ENCODE measurements around the gene PLEKHA6. TPM values are rescaled to one million over a fixed set of nuclear protein-coding genes. Genes with fewer than 3 reads are reported as not detected.

The PLEKHA6 gene
- total and polyA plus RNA-seq, 7 experiments from 2014 or later = 0.05 to 1.9 (median 0.46) TPM; not detected in 1

- Mint-ChIP-seq H3K27ac (no peak overlapping the region), H3K4me3 (no peak overlapping the region), H3K36me3 (no peaks in the 10 kb centered on the region), H3K9me3 (peaks cover 0 to 3% (median 0%) of the 10 kb centered on the region in 11 donors), H3K27me3 (peaks cover 0 to 4% (median 0%) of the 10 kb centered on the region in 5 donors), H3K4me1 (peaks cover 0 to 4% (median 0%) of the 10 kb centered on the region in 7 donors)
- ChIA-PET CTCF (interaction anchor here (0.6 kb wide), 1 partner anchor 101 kb away, joined by 4 read pairs; no protein-coding TSS in a partner anchor), POLR2A (no interaction called here)
- ATAC-seq (no peak), DNase-seq (no peak)
- intact Hi-C loops (cut with micrococcal nuclease) = no loop called here
- no peak overlapping the region for H3K4me3 ChIP-seq (ENCODE audit: low read length)
- H3K4me1 ChIP-seq (ENCODE audit: control insufficient read depth in 2 of 2, insufficient read depth in 2 of 2, low read length in 2 of 2) = no peaks in the 10 kb centered on the region
- no peak overlapping the region for H3K27ac ChIP-seq (ENCODE audit: low read depth, low read length)
- no peaks in the 10 kb centered on the region for H3K36me3 ChIP-seq (ENCODE audit: control insufficient read depth in 2 of 3, insufficient read depth in 3 of 3, low read length in 3 of 3)
- no peaks in the 10 kb centered on the region for H3K9me3 ChIP-seq (ENCODE audit: control insufficient read depth in 2 of 3, low read length in 3 of 3)
- no peaks in the 10 kb centered on the region for H3K27me3 ChIP-seq (ENCODE audit: control insufficient read depth in 2 of 2, insufficient read depth in 2 of 2, low read length in 2 of 2)
Measured at GRCh38 chr1:204232526-204232925, 127.2 kb downstream of the PLEKHA6 start.

- H3K9me3 Mint-ChIP-seq = peaks cover 0 to 2% (median 0%) of the 10 kb centered on the region in 11 donors
- DNase-seq = no peak
- Histone ChIP-seq H3K36me3 (ENCODE audit: control insufficient read depth in 2 of 3, insufficient read depth in 3 of 3, low read length in 3 of 3) (no peaks in the 10 kb centered on the region), H3K4me1 (ENCODE audit: control insufficient read depth in 2 of 2, insufficient read depth in 2 of 2, low read length in 2 of 2) (no peaks in the 10 kb centered on the region), H3K4me3 (ENCODE audit: low read length) (no peak overlapping the region), H3K9me3 (ENCODE audit: control insufficient read depth in 2 of 3, low read length in 3 of 3) (no peaks in the 10 kb centered on the region), H3K27ac (ENCODE audit: low read depth, low read length) (no peak overlapping the region), H3K27me3 (ENCODE audit: control insufficient read depth in 2 of 2, insufficient read depth in 2 of 2, low read length in 2 of 2) (no peaks in the 10 kb centered on the region)
- H3K27me3 Mint-ChIP-seq = peaks cover 0 to under 1% (median 0%) of the 10 kb centered on the region in 5 donors
- H3K4me1 Mint-ChIP-seq = peaks cover 0 to 4% (median 0%) of the 10 kb centered on the region in 7 donors
- H3K36me3 Mint-ChIP-seq = no peaks in the 10 kb centered on the region
- ChIA-PET POLR2A (no interaction called here), CTCF (interaction anchor here (0.6 kb wide), 1 partner anchor 45 kb away, joined by 3 read pairs; no protein-coding TSS in a partner anchor)
- no peak for ATAC-seq
- H3K4me3 Mint-ChIP-seq = no peak overlapping the region
- intact Hi-C loops (cut with micrococcal nuclease) = no loop called here
- H3K27ac Mint-ChIP-seq = no peak overlapping the region
Measured at GRCh38 chr1:204230211-204230610, 129.5 kb downstream of the PLEKHA6 start.

DNA sequence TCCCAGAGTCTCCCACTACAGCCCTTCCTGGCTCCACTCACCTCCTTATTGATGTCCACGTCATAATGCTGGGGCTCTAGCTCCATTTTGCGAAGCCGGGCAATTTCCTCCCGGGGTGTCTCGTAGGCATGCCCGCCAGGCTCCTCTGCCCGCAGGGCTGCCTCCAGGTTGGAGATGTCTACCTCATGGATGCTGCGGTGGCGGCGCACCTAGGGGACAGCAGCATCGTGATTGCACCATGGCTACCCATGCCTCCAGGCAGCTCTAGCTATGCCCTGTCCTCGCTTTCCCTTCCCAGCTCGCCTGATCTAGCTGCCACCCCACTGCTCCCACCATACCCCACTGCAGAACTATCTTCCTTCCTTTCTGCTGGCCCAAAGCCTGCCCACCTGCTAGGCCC lies 130.8 kb downstream of the PLEKHA6 start:
- H3K36me3 Mint-ChIP-seq = no peaks in the 10 kb centered on the region
- H3K27ac Mint-ChIP-seq = no peak overlapping the region
- intact Hi-C loops (cut with micrococcal nuclease) = no loop called here
- no peaks in the 10 kb centered on the region for H3K9me3 ChIP-seq (ENCODE audit: control insufficient read depth in 2 of 3, low read length in 3 of 3)
- no peak overlapping the region for H3K27ac ChIP-seq (ENCODE audit: low read depth, low read length)
- ChIA-PET CTCF (interaction anchor here (0.6 kb wide), 2 partner anchors 100 to 370 kb away, joined by 3 to 4 read pairs; no protein-coding TSS in a partner anchor), POLR2A (no interaction called here)
- no peaks in the 10 kb centered on the region for H3K27me3 ChIP-seq (ENCODE audit: control insufficient read depth in 2 of 2, insufficient read depth in 2 of 2, low read length in 2 of 2)
- no peaks in the 10 kb centered on the region for H3K36me3 ChIP-seq (ENCODE audit: control insufficient read depth in 2 of 3, insufficient read depth in 3 of 3, low read length in 3 of 3)
- DNase-seq = no peak
- H3K27me3 Mint-ChIP-seq = no peaks in the 10 kb centered on the region
- peaks cover 0 to 4% (median 0%) of the 10 kb centered on the region in 7 donors for H3K4me1 Mint-ChIP-seq
- H3K4me1 ChIP-seq (ENCODE audit: control insufficient read depth in 2 of 2, insufficient read depth in 2 of 2, low read length in 2 of 2) = no peaks in the 10 kb centered on the region
- no peak overlapping the region for H3K4me3 Mint-ChIP-seq
- no peak overlapping the region for H3K4me3 ChIP-seq (ENCODE audit: low read length)
- no peak for ATAC-seq
- H3K9me3 Mint-ChIP-seq = peaks cover 0 to 2% (median 0%) of the 10 kb centered on the region in 11 donors

DNA sequence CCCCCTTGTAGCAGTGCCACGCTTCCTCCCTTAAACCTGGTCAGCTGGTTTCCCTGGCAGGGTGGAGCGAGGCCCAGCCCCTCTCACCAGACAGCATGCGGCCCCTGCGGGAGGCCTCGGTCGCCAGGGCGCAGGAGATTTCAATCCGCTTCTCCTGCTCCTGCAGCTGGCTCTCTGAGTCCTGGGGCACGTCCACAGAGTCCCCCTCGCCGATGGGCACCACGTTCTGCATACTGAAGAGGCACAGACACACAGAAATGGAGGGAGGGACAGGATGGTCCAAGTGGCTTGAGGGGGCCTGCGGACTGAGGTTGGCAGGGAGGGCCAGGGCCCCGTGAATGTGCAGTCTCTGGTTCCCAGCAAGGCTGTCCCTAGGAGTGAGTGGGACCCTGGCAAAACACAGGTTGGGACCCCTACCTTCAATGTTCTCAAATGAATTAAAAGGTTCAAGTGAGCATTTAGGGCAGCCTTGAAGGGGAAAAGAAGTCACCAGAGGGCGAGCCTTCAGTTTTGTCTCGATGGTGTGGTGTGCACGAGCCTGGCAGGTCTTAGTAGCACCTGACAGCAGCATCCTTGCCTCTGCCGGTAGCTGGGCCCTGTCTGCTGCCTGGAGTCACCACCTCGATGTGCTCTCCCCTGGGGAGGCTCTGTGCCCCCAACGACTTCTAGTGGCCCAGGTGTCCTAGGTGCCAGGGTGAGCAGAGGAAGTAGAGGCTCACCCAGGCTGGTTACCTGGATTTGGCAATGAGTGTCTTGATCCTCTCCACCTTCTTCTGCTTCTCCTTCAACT lies 131.5 kb downstream of the PLEKHA6 start:
- H3K4me3 ChIP-seq (ENCODE audit: low read length) = no peak overlapping the region
- Mint-ChIP-seq H3K4me1 (peaks cover 0 to 4% (median 0%) of the 10 kb centered on the region in 7 donors), H3K9me3 (peaks cover 0 to 2% (median 0%) of the 10 kb centered on the region in 11 donors), H3K27ac (no peak overlapping the region), H3K4me3 (no peak overlapping the region), H3K36me3 (no peaks in the 10 kb centered on the region), H3K27me3 (no peaks in the 10 kb centered on the region)
- intact Hi-C loops (cut with micrococcal nuclease) = no loop called here
- ATAC-seq (no peak), DNase-seq (no peak)
- no peaks in the 10 kb centered on the region for H3K27me3 ChIP-seq (ENCODE audit: control insufficient read depth in 2 of 2, insufficient read depth in 2 of 2, low read length in 2 of 2)
- no peak overlapping the region for H3K27ac ChIP-seq (ENCODE audit: low read depth, low read length)
- H3K9me3 ChIP-seq (ENCODE audit: control insufficient read depth in 2 of 3, low read length in 3 of 3) = no peaks in the 10 kb centered on the region
- no peaks in the 10 kb centered on the region for H3K4me1 ChIP-seq (ENCODE audit: control insufficient read depth in 2 of 2, insufficient read depth in 2 of 2, low read length in 2 of 2)
- no peaks in the 10 kb centered on the region for H3K36me3 ChIP-seq (ENCODE audit: control insufficient read depth in 2 of 3, insufficient read depth in 3 of 3, low read length in 3 of 3)
- ChIA-PET POLR2A (no interaction called here), CTCF (interaction anchor here (0.6 to 1.3 kb wide), 3 partner anchors 21 to 370 kb away, joined by 3 to 4 read pairs (median 3); no protein-coding TSS in a partner anchor)

DNA sequence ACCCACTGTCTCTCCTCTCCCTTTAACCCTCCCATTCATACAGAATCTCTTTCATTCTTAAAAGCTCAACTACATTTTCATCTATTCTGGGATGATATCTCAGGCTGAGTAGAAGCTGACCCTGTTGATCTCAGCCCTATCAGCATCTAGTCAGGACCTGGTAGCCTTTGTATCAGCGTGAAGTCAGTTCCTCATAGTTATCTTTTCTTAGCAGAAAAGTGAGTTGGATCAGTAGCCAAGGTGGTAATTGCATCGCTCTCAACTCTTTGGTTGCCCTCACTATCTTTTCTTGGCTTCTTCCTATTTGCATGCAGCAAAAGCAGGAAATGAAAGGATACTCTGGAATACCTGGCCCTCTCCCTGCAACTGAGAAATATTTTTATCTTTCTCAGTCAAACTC lies 132.4 kb downstream of the PLEKHA6 start:
- H3K27ac ChIP-seq (ENCODE audit: low read depth, low read length) = no peak overlapping the region
- CTCF ChIA-PET = interaction anchor here (1.3 kb wide), 1 partner anchor 20 kb away, joined by 3 read pairs; no protein-coding TSS in a partner anchor
- H3K27ac Mint-ChIP-seq = no peak overlapping the region

GRCh38 chr1:204225841-204226735 lies 133.6 kb downstream of the PLEKHA6 start:
- DNase-seq = no peak
- H3K4me3 ChIP-seq (ENCODE audit: low read length) = no peak overlapping the region
- no peak overlapping the region for H3K27ac Mint-ChIP-seq
- intact Hi-C loops (cut with micrococcal nuclease) = no loop called here
- ChIA-PET CTCF (no interaction called here), POLR2A (no interaction called here)
- no peak overlapping the region for H3K27ac ChIP-seq (ENCODE audit: low read depth, low read length)
- no peaks in the 10 kb centered on the region for H3K9me3 ChIP-seq (ENCODE audit: control insufficient read depth in 2 of 3, low read length in 3 of 3)
- H3K9me3 Mint-ChIP-seq = no peaks in the 10 kb centered on the region
- H3K36me3 ChIP-seq (ENCODE audit: control insufficient read depth in 2 of 3, insufficient read depth in 3 of 3, low read length in 3 of 3) = no peaks in the 10 kb centered on the region
- no peaks in the 10 kb centered on the region for H3K36me3 Mint-ChIP-seq
- no peaks in the 10 kb centered on the region for H3K27me3 ChIP-seq (ENCODE audit: control insufficient read depth in 2 of 2, insufficient read depth in 2 of 2, low read length in 2 of 2)
- no peak overlapping the region for H3K4me3 Mint-ChIP-seq
- no peak for ATAC-seq
- H3K27me3 Mint-ChIP-seq = peaks cover 0 to 4% (median 0%) of the 10 kb centered on the region in 5 donors
- peaks cover 0 to 2% (median 0%) of the 10 kb centered on the region in 7 donors for H3K4me1 Mint-ChIP-seq
- no peaks in the 10 kb centered on the region for H3K4me1 ChIP-seq (ENCODE audit: control insufficient read depth in 2 of 2, insufficient read depth in 2 of 2, low read length in 2 of 2)

More for the DNA sequence above, 132.4 kb downstream of the PLEKHA6 start:
- H3K27me3 ChIP-seq (ENCODE audit: control insufficient read depth in 2 of 2, insufficient read depth in 2 of 2, low read length in 2 of 2) = no peaks in the 10 kb centered on the region
- H3K4me1 ChIP-seq (ENCODE audit: control insufficient read depth in 2 of 2, insufficient read depth in 2 of 2, low read length in 2 of 2) = no peaks in the 10 kb centered on the region
- H3K9me3 ChIP-seq (ENCODE audit: control insufficient read depth in 2 of 3, low read length in 3 of 3) = no peaks in the 10 kb centered on the region
- no peak for ATAC-seq
- peaks cover 0 to 2% (median 0%) of the 10 kb centered on the region in 7 donors for H3K4me1 Mint-ChIP-seq
- no peaks in the 10 kb centered on the region for H3K36me3 Mint-ChIP-seq
- no peak for DNase-seq
- no peak overlapping the region for H3K4me3 Mint-ChIP-seq
- H3K9me3 Mint-ChIP-seq = no peaks in the 10 kb centered on the region
- H3K4me3 ChIP-seq (ENCODE audit: low read length) = no peak overlapping the region
- POLR2A ChIA-PET = no interaction called here
- intact Hi-C loops (cut with micrococcal nuclease) = no loop called here
- H3K36me3 ChIP-seq (ENCODE audit: control insufficient read depth in 2 of 3, insufficient read depth in 3 of 3, low read length in 3 of 3) = no peaks in the 10 kb centered on the region
- H3K27me3 Mint-ChIP-seq = no peaks in the 10 kb centered on the region
